ENCODE data around the gene FCRL5.

DNA sequence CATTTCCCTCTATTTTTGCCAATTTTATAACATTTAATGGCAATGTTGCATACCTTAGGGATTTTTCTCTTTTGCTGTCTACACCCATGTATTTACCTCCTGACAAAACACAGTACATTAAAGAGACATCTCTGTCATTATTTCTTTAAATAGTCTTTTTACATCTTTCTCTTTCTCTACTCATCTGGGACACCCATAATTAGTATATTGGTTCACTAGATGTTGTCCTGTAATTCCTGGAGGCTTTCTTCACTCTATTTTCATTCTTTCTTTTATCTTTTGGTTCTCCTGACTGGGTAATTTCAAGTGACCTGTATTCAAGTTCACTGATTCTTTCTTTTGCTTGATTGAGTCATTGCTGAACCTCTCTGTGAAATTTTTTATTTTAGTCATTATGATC is 74.3 kb downstream of the FCRL5 start:
- TF ChIP-seq, protein P1, sequence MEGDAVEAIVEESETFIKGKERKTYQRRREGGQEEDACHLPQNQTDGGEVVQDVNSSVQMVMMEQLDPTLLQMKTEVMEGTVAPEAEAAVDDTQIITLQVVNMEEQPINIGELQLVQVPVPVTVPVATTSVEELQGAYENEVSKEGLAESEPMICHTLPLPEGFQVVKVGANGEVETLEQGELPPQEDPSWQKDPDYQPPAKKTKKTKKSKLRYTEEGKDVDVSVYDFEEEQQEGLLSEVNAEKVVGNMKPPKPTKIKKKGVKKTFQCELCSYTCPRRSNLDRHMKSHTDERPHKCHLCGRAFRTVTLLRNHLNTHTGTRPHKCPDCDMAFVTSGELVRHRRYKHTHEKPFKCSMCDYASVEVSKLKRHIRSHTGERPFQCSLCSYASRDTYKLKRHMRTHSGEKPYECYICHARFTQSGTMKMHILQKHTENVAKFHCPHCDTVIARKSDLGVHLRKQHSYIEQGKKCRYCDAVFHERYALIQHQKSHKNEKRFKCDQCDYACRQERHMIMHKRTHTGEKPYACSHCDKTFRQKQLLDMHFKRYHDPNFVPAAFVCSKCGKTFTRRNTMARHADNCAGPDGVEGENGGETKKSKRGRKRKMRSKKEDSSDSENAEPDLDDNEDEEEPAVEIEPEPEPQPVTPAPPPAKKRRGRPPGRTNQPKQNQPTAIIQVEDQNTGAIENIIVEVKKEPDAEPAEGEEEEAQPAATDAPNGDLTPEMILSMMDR (IDR thresholded peaks at IDR 0.05; ENCODE audit: borderline replicate concordance, extremely low read depth, low read length, poor library complexity, severe bottlenecking): no peak
- TF ChIP-seq EZH2 (IDR thresholded peaks at IDR 0.05; ENCODE audit: borderline replicate concordance, low read depth, low read length, severe bottlenecking): no peak

Data from DND-41 (cell line).